BLaER1 treated with 17β-estradiol and CSF1 and Interleukin-3, amounts not matched to agents 10 nM and 100 nM (cell line): ENCODE data around the gene CEMP1.
A peak's percentile ranks its signal among the peaks of the same experiment; 100 is the strongest.

ENCODE experiments used
- H3K27ac ChIP-seq, 11 experiments: shearing (Covaris generic); formaldehyde crosslinking; 2 replicates each; pipeline ENCODE4 v1.8.1; 2022
- H3K27me3 ChIP-seq, 11 experiments: shearing (Covaris generic); formaldehyde crosslinking; 2 replicates each; pipeline ENCODE4 v1.8.1; 2022
- H3K36me3 ChIP-seq, 11 experiments: shearing (Covaris generic); formaldehyde crosslinking; 2 replicates each; pipeline ENCODE4 v1.8.1; 2022
- H3K4me1 ChIP-seq, 10 experiments: shearing (Covaris generic); formaldehyde crosslinking; 2 replicates each; pipeline ENCODE4 v1.8.1; 2022
- H3K4me2 ChIP-seq, 11 experiments: shearing (Covaris generic); formaldehyde crosslinking; 2 replicates each; pipeline ENCODE4 v1.8.1; 2022
- H3K4me3 ChIP-seq, 10 experiments: shearing (Covaris generic); formaldehyde crosslinking; 2 replicates each; pipeline ENCODE4 v1.8.1; 2022
- H3K9ac ChIP-seq, 11 experiments: shearing (Covaris generic); formaldehyde crosslinking; 2 replicates each; pipeline ENCODE4 v1.8.1; 2022
- H3K9me3 ChIP-seq, 11 experiments: shearing (Covaris generic); formaldehyde crosslinking; replicated peaks in 1 of 11; 2 replicates each; pipeline ENCODE4 v1.8.1; 2022
- H4K20me1 ChIP-seq, 11 experiments: shearing (Covaris generic); formaldehyde crosslinking; 2 replicates each; pipeline ENCODE4 v1.8.1; 2022
- Cebpa-rat ChIP-seq, 11 experiments: shearing (Covaris generic); IDR thresholded peaks; 2 replicates each; pipeline ENCODE4 v1.8.1; 2022

The CEMP1 gene

GRCh38 chr16:2486645-2487516, 44.3 kb downstream of the CEMP1 start:
- Histone ChIP-seq H4K20me1 (peaks cover 0 to 100% (median 100%) of the 10 kb centered on the region in 11 experiments; a peak in 19 of 22 replicates), H3K9me3 (no peaks in the 10 kb centered on the region), H3K36me3 (peaks cover 0 to 42% (median 24%) of the 10 kb centered on the region in 11 experiments; a peak in 21 of 22 replicates), H3K27me3 (no peaks in the 10 kb centered on the region), H3K27ac (peak overlapping the region; percentile 16 to 77 (median 52); a peak in 18 of 22 replicates), H3K4me3 (0 out of 20 replicates have a peak overlapping the region, but pooled peaks of 1 of the 10 experiments have one; percentile 4), H3K4me1 (peaks cover 66 to 73% (median 68%) of the 10 kb centered on the region in 10 experiments), H3K4me2 (peak overlapping the region; percentile 65 to 96 (median 86)), H3K9ac (peak overlapping the region; percentile 39 to 72 (median 59); a peak in 19 of 22 replicates)
- no peak for TF ChIP-seq Cebpa-rat (IDR thresholded peaks at IDR 0.05)

- H4K20me1 ChIP-seq: peaks cover 0 to 100% (median 100%) of the 10 kb centered on the region in 11 experiments; a peak in 19 of 22 replicates
- no peak for TF ChIP-seq Cebpa-rat (IDR thresholded peaks at IDR 0.05)
- H3K4me1 ChIP-seq: peaks cover 72 to 79% (median 75%) of the 10 kb centered on the region in 10 experiments
- no peaks in the 10 kb centered on the region for H3K9me3 ChIP-seq
- H3K36me3 ChIP-seq: peaks cover 0 to 44% (median 25%) of the 10 kb centered on the region in 11 experiments; a peak in 21 of 22 replicates
- peak overlapping the region in 3 of 10 experiments; percentile 16 to 44 (median 30); a peak in 3 of 20 replicates for H3K4me3 ChIP-seq
- H3K9ac ChIP-seq: peak overlapping the region; percentile 39 to 72 (median 59); a peak in 21 of 22 replicates
- no peaks in the 10 kb centered on the region for H3K27me3 ChIP-seq
- H3K4me2 ChIP-seq: peak overlapping the region; percentile 65 to 96 (median 86)
- H3K27ac ChIP-seq: peak overlapping the region; percentile 16 to 77 (median 52); a peak in 19 of 22 replicates
These were observed 45.2 kb downstream of the CEMP1 start for GRCh38 chr16:2485811-2486507.

- peaks cover 0 to 100% (median 100%) of the 10 kb centered on the region in 11 experiments; a peak in 19 of 22 replicates for H4K20me1 ChIP-seq
- no peaks in the 10 kb centered on the region for H3K27me3 ChIP-seq
- no peaks in the 10 kb centered on the region for H3K9me3 ChIP-seq
- H3K36me3 ChIP-seq: peaks cover 0 to 44% (median 24%) of the 10 kb centered on the region in 11 experiments; a peak in 20 of 22 replicates
- TF ChIP-seq Cebpa-rat (IDR thresholded peaks at IDR 0.05): peak in 1 of 11 experiments; percentile 46; a peak in 1 of 22 replicates
- H3K4me1 ChIP-seq: peaks cover 72 to 86% (median 78%) of the 10 kb centered on the region in 10 experiments
- H3K27ac ChIP-seq: peak overlapping the region in 3 of 11 experiments; percentile 2 to 64 (median 62); a peak in 5 of 22 replicates
- no peak overlapping the region for H3K4me3 ChIP-seq
- peak overlapping the region; percentile 65 to 96 (median 86) for H3K4me2 ChIP-seq
- H3K9ac ChIP-seq: peak overlapping the region in 9 of 11 experiments; percentile 30 to 72 (median 59); a peak in 14 of 22 replicates
These were observed 46.2 kb downstream of the CEMP1 start for GRCh38 chr16:2484898-2485508.

GRCh38 chr16:2483939-2484897, 47.0 kb downstream of the CEMP1 start:
- Histone ChIP-seq H3K9ac (peak overlapping the region in 9 of 11 experiments; percentile 27 to 72 (median 58); a peak in 14 of 22 replicates), H3K27ac (peak overlapping the region in 4 of 11 experiments; percentile 2 to 64 (median 14); a peak in 6 of 22 replicates), H3K27me3 (no peaks in the 10 kb centered on the region), H3K4me1 (peaks cover 72 to 88% (median 79%) of the 10 kb centered on the region in 10 experiments), H3K4me2 (peak overlapping the region; percentile 65 to 96 (median 86)), H4K20me1 (peaks cover 0 to 100% (median 100%) of the 10 kb centered on the region in 11 experiments; a peak in 20 of 22 replicates), H3K36me3 (peaks cover 0 to 44% (median 22%) of the 10 kb centered on the region in 11 experiments; a peak in 15 of 22 replicates), H3K9me3 (no peaks in the 10 kb centered on the region), H3K4me3 (peak overlapping the region in 1 of 10 experiments; percentile 14; a peak in 1 of 20 replicates)
- no peak for TF ChIP-seq Cebpa-rat (IDR thresholded peaks at IDR 0.05)

GRCh38 chr16:2482708-2483534, 48.3 kb downstream of the CEMP1 start:
- H4K20me1 ChIP-seq: peaks cover 0 to 100% (median 100%) of the 10 kb centered on the region in 11 experiments; a peak in 20 of 22 replicates
- H3K4me1 ChIP-seq: peaks cover 66 to 91% (median 79%) of the 10 kb centered on the region in 10 experiments
- no peak for TF ChIP-seq Cebpa-rat (IDR thresholded peaks at IDR 0.05)
- peak overlapping the region; percentile 65 to 96 (median 86) for H3K4me2 ChIP-seq
- peak overlapping the region in 6 of 11 experiments; percentile 2 to 64 (median 27); a peak in 7 of 22 replicates for H3K27ac ChIP-seq
- H3K9ac ChIP-seq: peak overlapping the region; percentile 4 to 72 (median 47); a peak in 17 of 22 replicates
- H3K27me3 ChIP-seq: no peaks in the 10 kb centered on the region
- H3K4me3 ChIP-seq: peak overlapping the region in 1 of 10 experiments; percentile 14; a peak in 1 of 20 replicates
- H3K36me3 ChIP-seq: peaks cover 0 to 52% (median 33%) of the 10 kb centered on the region in 11 experiments; a peak in 15 of 22 replicates
- H3K9me3 ChIP-seq: no peaks in the 10 kb centered on the region

- Histone ChIP-seq H3K4me2 (peak overlapping the region; percentile 65 to 96 (median 86)), H3K36me3 (peaks cover 0 to 55% (median 33%) of the 10 kb centered on the region in 11 experiments; a peak in 15 of 22 replicates), H3K4me3 (no peak overlapping the region), H3K9ac (peak overlapping the region in 9 of 11 experiments; percentile 4 to 65 (median 47); a peak in 10 of 22 replicates), H3K9me3 (no peaks in the 10 kb centered on the region), H4K20me1 (peaks cover 2 to 100% (median 100%) of the 10 kb centered on the region in 11 experiments; a peak in 21 of 22 replicates), H3K27me3 (no peaks in the 10 kb centered on the region), H3K4me1 (peaks cover 66 to 91% (median 79%) of the 10 kb centered on the region in 10 experiments), H3K27ac (peak overlapping the region in 1 of 11 experiments; percentile 64; a peak in 2 of 22 replicates)
- no peak for TF ChIP-seq Cebpa-rat (IDR thresholded peaks at IDR 0.05)
These were observed 49.0 kb downstream of the CEMP1 start for GRCh38 chr16:2482249-2482648.
